HG03439 (cell line): ENCODE results near the gene NFYA.
"Not testable (repeated sequence)": the region's sequence is repeated elsewhere in the genome, so short reads cannot be mapped to it uniquely, and the experiment has no call there.

ENCODE experiments used
- ATAC-seq: cut with Tn5 transposase; IDR thresholded peaks from one replicate; pipeline ENCODE4 v1.9.1; 2021; ENCODE audit warnings: mild to moderate bottlenecking, moderate library complexity; ENCODE audit not compliant: unreplicated experiment

Gene NFYA

GRCh38 chr6:41100871-41101287 lies 28.1 kb downstream of the NFYA start:
- ATAC-seq, result no peak

GRCh38 chr6:41103847-41104246 lies 31.1 kb downstream of the NFYA start:
- no peak for ATAC-seq

GRCh38 chr6:41111017-41111416 lies 38.2 kb downstream of the NFYA start:
- no peak for ATAC-seq

GRCh38 chr6:41115027-41115426 lies 42.3 kb downstream of the NFYA start:
- ATAC-seq, result not testable (repeated sequence)

- ATAC-seq, result no peak
Measured at GRCh38 chr6:41119508-41119907, 46.7 kb downstream of the NFYA start.

GRCh38 chr6:41120058-41120457 lies 47.3 kb downstream of the NFYA start:
- ATAC-seq, result no peak

- no peak for ATAC-seq
Measured at GRCh38 chr6:41122373-41122772, 49.6 kb downstream of the NFYA start.

GRCh38 chr6:41122918-41123317 lies 50.1 kb downstream of the NFYA start:
- no peak for ATAC-seq

- no peak for ATAC-seq
Measured at GRCh38 chr6:41125282-41125681, 52.5 kb downstream of the NFYA start.

GRCh38 chr6:41132254-41132653 lies 59.5 kb downstream of the NFYA start:
- ATAC-seq, result no peak

- no peak for ATAC-seq
Measured at GRCh38 chr6:41135062-41135832, 62.5 kb downstream of the NFYA start.

- ATAC-seq, result no peak
Measured at GRCh38 chr6:41136911-41137310, 64.1 kb downstream of the NFYA start.

- no peak for ATAC-seq
Measured at GRCh38 chr6:41147917-41148316, 75.1 kb downstream of the NFYA start.
